Keratinocyte (primary cell): ENCODE results near the gene PIK3CD.

ENCODE experiments used
- CTCF ChIP-seq, 3 experiments: IDR thresholded peaks in 1 of 3; conservative IDR thresholded peaks in 1 of 3; optimal IDR thresholded peaks in 1 of 3; 2 replicates in 2 of 3; 3 replicates in 1 of 3; pipeline versions ENCODE3 to v1.5.1; 2011; ENCODE audit warnings: low read length in 3 of 3, mild to moderate bottlenecking in 3 of 3, moderate library complexity in 2 of 3, control low read depth in 1 of 3, inconsistent platforms in 1 of 3; ENCODE audit not compliant: insufficient read depth in 2 of 3; ENCODE audit errors: extremely low read depth in 1 of 3
- EZH2 ChIP-seq: IDR thresholded peaks from one replicate; pipeline ENCODE4 v1.6.1; 2012; ENCODE audit warnings: inconsistent platforms, mild to moderate bottlenecking, low read length, moderate library complexity

DNA sequence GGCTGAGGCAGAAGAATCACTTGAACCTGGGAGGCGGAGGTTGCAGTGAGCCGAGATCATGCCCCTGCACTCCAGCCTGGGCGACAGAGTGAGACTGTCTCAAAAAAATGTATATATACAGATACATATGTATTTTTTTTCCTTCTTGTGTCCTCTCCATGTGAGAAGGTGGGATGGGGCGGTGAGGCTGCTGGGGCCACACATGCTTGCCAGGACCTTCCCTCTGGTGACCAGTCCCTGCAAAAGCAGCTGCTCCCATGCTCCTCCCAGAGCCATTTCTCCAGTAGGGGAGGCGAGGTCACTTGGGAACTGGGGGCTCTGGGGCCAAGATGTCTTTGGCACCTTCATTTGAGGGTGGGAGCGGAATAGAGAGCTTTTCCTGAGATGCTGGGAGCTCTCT is 74.9 kb downstream of the PIK3CD start:
- TF ChIP-seq CTCF (optimal IDR thresholded peaks at IDR 0.05 in 1 of 3, IDR thresholded peaks at IDR 0.05 in 1 of 3, conservative IDR thresholded peaks at IDR 0.05 in 1 of 3; ENCODE audit: extremely low read depth in 1 of 3, insufficient read depth in 2 of 3, low read length in 3 of 3): no peak
- TF ChIP-seq EZH2: no peak
